HG02763 (cell line): ENCODE measurements around the gene PROZ.

Source experiments
- ATAC-seq: cut with Tn5 transposase; IDR thresholded peaks from one replicate; pipeline ENCODE4 v1.9.1; 2021; ENCODE audit warnings: mild to moderate bottlenecking, moderate library complexity; ENCODE audit not compliant: unreplicated experiment

PROZ gene

DNA sequence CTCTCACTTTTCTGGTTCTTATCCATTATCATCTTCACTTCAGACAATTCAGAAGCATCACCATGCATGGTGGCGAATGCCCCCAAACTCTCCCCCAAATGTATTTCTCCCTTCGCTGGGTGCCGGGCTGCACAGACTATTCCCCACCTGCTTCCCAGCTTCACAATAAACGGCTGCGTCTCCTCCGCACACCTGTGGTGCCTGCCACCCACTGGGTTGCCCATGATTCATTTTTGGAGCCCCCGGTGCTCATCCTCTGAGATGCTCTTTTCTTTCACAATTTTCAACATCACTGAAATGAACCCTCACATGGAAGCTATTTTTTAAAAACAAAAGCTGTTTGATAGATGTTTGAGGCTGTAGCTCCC, 38.6 kb upstream of the PROZ start:
- no peak for ATAC-seq

DNA sequence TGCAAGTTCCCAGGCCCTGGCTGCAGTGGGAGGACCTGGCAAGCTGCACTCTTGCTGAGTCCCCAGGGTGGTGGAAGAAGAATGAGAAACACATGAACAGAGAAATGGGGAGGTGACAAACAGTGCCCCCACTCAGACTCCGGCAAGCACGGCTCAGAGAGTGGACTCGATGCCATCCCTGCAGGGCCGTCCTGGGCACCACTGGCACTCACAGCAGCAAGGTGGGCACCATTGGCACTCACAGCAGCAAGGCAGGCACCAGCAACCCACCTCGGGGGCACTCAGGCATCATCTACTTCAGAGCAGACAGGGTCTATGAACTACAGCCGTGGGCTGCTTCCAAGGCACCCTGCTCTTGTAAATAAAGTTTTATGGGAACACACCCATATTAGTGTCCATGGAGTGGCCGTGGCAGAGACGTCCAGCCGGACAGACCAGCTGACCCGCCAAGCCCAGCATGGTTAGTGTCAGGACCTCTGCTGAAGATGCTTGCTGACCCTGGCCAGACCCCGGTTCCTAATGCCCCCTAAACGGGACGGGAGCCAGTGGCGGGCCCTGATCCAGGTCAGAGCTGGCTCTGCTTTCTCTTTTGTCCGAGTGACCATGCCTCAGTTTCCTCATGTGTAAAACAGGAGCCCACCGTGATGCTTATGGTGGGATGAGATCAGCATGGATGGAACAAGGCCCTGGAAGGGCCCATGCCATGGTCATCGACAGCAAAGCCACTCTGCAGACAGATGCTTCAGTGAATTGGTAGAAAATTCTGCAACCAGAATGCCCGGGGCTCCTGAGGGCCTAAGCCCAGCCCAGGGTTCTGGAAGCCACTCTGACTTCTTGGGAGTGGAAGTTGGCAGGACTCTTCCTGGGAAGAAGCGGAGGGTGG, 37.9 kb upstream of the PROZ start:
- ATAC-seq, result no peak

DNA sequence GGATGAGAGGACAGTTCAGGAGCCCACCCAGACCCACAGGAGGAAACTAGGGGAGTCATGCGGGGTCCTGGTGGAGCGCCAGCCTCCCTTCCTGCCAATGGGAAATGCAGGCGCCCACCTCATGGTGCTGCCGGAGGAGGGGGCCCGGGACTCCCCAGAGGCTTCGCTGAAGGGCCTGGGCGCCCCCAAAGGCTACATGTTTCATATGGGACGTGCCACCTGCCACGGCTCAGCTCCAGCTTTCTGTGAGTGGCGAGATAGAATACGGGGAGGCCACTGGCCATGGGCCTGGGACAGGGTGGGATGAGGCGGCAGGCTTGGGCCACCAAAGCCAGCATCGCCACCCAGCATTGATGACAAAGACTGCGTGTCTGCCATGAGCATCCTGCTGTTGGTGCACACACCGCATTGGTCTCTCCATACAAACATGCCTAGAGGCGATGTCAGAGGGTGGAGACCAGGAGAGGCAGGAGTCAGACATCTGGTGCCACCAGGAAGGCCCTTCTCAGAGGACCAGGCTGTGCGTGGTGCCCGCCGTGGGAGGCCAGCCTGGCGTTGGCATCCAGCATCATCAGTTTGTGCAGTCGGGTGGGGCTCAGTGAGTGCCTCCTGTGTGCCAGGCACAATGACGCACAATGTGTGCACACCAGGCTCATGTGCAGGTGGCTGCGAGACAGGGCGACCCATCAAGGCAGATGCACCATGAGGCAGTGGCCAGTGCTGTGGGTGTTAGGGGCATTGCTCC, 37.1 kb upstream of the PROZ start:
- ATAC-seq, result no peak

DNA sequence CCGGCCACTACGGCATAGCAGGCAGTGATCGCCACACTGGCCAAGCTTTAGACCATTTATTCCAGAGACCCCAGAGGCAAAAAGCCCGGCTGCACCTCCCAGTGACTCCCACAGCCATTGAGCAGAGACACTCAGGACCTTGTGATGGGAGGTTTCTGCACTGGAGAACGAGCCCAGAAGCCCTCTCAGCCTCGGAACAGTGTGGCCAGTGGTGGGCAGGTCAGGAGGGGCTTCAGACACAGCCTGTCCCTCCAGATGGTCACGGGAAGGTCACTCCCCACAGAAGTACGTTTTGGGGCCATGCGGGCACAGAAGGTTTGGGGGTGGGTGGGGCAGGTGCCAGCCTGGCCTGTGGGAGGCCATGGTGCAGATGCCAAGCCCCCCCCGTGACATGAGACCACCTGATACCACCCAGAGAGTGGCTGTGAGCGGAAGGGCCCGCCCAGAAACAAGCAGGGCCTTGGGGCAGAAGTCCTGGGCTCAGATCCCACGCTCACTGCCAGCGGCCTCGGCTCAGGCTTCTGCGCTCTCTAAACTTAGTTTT, 36.4 kb upstream of the PROZ start:
- no peak for ATAC-seq

DNA sequence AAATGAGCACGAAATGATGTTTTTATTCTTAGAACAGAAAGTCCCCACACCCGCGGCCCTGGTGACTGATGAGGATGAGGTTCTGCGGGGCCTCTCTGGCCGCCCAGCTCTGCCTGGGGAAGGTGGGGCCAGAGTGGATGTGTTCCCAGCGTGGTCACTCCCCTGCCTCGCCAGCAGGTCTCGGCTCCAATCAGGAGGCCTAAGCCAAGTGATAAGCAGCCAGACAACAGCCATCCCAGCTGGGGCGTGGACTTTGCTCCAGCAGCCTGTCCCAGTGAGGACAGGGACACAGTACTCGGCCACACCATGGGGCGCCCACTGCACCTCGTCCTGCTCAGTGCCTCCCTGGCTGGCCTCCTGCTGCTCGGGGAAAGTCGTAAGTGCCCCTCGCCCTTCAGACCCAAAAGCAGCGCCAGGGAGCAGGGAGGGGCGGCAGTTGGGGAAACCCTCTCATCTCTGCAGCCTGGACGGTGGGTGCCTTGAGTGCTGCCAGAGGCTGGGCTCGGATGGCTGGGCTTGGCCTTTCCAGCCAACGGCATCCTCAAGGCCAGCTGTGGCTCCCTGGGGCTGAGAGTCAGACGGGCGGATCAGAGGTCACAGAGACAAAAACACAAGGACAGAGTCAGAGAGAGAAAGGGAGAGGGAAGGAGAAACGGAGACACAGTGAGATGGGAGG, 35.8 kb upstream of the PROZ start, which contains the start of gene F10:
F10 (plus strand) TSS at position 250 of the 676 bp plus-strand sequence; CDS start at position 307, 57 bp downstream.
- no peak for ATAC-seq

DNA sequence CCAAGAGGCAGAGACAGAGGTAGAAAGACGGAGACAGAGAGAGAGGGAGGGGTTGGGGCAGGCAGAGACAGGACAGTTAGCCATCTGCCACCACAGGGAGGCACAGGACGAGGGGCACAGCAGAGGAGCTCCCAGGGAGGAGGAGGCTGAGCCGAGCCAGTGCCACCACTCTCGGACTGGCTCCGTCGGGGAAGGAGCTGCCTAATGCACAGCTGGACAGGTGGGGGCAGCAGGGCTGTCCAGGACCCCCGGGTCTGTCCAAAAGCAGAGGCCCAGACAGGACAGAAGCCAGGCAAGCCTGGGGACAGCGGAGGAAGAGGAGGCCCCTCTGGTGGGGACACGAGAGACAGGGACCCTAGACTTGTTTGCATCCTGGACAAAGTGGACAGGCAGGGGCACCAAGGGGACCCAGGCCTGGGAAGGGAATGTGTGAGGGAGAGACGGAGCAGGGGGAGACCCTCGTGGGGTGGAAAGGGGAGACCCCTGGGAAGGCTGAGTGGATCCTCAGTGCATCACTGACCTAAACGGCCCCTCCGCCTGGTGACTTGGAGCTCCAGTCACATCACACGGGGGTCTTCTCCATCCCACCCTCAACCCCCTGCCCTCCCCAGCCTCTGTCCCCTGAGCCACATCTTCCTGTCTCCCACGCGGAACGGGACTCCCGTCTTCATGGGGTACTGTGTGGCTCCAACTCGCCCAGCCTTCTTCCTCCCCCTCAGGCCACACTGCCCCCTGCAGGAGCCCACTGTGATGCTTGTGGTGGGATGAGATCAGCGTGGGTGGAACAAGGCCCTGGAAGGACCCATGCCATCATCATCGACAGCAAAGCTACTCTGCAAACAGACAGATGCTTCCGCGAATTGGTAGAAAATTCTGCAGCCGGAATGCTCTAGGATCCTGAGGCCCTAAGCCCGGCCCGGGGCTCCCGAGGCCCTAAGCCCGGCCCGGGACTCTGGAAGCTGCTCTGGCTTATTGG, 34.9 kb upstream of the PROZ start:
- ATAC-seq, result no peak

DNA sequence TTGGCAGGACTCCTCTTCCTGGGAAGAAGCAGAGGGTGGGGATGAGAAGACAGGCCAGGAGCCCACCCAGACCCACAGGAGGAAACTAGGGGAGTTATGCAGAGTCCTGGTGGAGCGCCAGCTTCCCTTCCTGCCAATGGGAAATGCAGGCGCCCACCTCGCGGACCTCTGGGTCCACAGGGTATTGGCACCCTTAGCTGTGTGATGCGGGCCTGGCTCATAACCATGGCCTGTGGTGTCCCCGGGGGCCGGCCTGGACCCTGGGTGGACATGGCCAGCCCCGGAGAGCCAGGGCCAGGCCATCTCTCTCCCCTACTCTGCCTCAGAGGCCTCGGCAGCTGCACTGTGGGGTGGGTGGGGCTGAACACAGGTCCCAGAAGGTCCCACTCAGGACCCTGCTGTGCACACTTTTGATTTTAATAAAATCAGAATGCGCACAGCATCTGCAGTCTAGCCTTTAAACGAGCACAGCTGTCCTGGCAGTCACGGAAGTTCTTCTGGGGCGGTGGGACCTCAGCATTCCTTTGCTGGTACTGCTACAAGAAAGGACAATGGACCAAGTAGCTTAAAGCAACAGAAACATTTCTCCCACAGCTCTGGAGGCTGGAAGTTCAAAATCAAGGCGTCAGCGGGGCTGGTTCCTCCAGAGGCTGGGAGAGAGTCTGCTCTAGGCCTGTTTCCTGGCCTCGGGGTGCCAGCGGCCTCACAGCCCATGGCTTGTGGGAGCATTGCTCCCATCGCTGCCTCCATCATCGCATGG, 34.1 kb upstream of the PROZ start:
- no peak for ATAC-seq

DNA sequence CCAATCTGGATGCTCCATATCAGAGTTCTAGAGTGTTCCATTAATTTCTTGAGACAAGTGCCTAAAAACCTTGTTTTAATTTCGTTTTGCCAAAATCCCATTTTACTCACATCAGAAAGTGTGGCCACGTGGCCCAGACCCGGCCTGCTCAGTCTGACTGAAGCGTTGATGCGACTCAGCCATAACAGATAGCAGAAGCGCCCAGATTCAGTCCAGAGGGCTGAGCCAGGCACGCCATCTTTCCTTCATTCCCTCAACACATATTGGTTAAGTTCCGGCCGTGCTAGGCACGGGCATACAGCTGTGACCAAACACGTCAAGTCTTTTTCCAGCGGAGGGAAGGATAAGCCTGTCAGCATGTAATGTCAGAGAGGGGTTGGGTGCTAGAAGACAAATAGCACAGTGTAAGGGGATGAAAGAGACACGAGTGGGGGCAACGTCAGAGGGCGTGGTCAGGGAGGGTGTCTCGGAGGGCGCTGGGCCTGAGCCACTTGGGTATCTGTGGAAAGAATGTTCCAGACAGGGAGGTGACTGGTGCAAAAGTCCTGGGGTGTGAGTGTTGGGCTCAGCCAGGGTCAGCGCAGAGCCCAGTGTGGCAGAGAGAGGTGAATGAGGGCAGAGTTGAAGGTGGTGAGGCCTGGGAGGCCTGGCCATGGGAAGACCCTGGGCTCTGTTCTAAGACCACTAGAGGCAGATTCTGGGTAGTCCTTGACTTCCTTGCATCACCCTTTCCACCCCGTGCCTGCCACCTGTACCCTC, 32.8 kb upstream of the PROZ start:
- ATAC-seq, result no peak

DNA sequence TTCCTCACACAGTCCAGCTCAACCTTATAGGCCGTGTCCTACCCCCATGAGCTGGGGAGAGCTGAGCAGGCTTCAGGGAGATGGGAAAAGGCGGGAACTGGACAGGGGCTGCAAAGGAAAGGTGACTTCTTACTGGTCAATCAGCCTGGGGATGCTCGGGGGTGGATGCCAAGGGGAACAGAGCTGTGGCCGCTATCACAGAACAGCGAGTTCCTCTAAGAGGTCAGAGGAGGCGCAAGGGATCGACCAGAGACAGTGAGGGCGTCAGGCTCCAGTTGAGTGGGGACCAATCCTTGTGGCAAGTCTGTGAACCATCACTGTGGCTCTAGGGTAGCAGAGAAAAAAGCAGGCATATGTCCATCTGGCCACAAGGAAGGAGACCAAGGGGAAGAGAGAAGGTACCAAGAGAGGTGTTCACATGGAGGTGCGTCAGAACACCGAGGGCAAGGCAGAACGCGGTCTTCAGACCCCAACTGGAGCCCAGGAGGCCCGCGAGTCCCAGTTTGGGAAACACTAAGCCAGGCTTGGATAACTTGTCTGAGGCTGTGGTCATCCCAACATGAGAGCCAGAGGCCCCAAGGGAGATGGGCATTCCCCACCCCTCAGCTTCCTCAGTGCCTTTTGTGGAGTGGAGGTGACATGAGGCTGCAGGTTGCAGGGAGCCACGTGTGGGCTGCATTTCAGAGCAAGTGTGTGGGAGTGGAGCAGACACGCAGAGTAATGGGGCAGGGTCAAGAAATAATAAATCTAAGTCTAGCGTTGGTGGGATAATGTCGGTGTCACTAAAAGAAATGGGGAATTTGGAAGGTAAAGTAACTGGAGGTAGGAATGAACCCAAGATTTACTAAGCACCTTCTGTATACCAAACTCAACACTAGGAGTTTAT, 31.9 kb upstream of the PROZ start:
- no peak for ATAC-seq

DNA sequence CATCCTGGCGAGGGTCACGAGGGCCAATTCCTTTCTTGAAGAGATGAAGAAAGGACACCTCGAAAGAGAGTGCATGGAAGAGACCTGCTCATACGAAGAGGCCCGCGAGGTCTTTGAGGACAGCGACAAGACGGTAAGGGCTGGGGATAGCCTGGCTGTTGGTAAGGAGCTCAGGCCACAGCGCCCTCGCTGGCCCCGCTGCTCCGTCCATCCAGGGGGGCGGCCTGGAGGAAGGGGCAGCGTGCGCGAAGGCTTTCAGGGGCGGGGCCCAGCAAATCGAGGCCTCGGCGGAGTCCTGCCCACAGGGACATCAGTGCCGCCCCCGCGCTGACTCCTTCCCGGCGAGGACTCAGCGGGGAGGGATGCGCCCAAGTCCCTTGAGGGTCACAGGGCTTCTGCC, 29.0 kb upstream of the PROZ start:
- no peak for ATAC-seq

DNA sequence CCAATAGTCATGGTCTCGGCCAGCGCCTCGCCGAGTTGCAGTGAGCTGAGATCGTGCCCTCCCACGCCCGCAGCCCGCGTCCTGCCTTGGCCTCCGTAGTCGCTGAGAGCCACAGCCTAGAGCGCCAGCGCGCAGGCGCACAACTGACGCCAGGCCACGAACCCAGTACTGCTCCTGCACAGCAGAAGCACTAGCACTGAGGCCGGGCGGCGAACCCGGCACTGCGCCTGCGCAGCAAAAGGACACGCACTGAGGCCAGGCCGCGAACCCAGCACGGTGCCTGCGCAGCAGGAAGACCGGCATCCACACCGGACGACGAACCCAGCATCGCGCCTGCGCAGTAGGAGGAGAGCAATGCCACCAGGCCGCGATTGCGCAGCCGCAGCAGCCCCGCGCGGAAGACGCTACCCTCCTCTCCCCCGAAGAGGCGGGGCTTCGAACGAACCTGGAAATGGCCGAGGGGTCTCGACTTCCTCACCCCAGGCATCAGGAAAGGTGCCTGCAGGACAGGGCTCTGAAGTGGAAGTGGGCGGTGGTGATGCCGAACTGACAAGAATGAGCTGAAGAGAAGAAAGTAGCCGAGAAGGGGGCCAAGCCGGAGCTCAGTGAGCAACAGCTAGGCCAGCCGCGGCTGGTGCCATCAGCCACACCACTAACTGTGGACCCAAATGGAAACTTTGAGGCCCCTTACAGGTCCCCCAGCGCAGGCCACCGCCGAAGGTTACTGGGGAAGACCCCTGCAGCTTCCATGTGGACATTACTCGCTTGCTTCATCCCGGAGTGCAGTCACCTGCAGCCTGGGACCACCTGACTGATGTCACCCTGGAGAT, 28.3 kb upstream of the PROZ start:
- ATAC-seq, result no peak

DNA sequence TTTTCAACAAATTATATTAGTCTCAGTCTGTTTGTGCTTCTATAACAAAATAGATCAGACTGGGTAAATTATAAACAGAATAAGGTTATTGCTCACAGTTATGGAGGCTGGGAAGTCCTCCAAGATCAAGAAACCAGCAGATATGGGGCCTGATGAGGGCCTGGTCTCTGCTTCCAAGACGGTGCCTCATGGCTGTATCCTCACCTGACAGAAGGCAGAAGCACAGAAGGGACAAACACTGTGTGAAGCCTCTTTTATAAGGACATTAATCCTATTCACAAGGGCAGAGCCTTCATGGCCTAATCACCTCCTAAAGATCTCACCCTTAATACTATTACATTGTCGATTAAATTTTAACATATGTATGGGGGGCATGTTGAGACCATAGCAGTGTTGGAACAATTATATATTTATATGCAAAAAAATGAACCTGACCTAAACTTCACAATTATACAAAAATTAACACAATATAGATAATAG, 23.1 kb upstream of the PROZ start:
- no peak for ATAC-seq

DNA sequence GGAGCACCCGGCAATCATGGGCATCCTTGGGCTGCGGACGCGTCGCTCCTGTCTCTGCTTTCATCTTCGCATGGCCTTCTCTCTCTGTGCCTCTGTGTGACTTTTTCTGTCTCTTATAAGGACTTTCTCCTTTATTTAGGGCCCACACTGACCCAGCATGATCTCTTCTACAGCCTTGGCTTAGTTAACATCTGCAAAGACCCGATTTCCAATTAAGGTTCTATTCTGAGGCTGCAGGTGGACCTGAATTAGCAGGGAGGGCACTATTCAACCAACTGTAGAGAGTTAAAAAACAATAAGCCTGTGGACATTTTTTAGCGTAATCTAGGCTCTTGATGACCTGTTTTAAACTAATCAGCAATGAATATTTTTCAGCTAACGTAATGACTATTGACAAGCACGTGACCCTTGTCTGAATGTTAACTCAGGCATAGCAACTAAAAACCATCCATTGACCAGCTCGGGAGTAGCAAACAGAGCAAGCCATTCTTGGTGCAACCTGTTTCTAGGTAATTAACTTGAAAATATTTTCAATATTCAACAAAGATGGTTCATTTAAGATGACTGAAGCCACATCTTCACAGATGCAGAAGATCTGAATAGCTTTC, 20.7 kb upstream of the PROZ start:
- no peak for ATAC-seq

DNA sequence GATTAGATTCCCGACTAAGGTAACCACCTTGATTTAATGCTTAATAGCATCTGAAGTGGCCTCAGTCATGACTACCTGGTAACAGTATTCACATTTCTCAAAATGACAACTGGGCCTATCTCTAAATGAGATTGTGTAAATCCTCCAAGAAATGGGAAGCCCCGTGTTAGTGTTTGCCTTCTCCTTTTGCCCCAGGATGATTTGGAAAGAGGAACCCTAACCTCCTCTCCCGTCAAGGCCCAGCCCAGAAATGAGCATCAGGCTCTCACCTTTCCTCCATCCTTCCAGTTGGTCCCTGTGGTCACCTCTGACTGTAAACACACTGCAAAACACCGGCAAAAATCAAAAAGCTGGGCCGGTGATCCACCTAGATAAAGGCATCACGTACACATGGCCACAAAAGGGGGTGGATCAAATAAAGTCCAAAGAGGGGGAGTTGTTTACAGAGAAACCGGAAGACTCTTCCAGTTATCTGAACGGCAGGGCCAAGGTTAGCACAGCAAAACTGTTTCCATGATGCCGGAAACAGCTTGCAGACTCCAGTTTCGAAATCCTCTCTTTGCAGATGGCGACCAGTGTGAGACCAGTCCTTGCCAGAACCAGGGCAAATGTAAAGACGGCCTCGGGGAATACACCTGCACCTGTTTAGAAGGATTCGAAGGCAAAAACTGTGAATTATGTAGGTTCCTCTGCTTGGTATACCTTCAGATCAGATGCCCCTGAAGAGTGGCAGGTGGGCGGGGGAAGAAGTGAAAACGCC, 19.5 kb upstream of the PROZ start:
- ATAC-seq, result no peak

DNA sequence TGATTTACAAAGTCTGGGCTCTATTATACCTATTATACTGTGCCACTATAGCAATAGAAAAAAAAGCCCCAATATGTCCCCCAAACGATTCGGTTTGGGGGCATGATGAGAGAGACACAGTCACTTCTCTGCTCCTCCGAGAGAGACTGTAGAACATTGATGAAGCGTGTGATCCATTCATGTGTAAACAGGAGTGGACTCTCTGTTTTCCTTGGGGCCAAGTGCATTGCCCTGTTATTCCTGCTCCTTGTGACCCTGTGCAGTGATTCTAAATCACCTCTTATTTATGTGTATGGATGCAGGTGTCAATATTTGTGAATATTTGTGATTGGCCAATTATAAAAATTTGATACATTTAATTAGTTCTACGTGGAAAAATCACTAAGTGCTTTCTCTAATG, 18.9 kb upstream of the PROZ start:
- no peak for ATAC-seq
